Keratinocyte (primary cell): ENCODE measurements around the gene LGALS12. TPM values are rescaled to one million over a fixed set of nuclear protein-coding genes. Genes with fewer than 3 reads are reported as not detected.
A peak's percentile ranks its signal among the peaks of the same experiment; 100 is the strongest.
"Not testable (repeated sequence)": the region's sequence is repeated elsewhere in the genome, so short reads cannot be mapped to it uniquely, and the experiment has no call there.

Experiments used
- DNase-seq: peaks from one replicate; pipeline ENCODE4 v3.0.0-alpha.2; 2011; ENCODE audit warnings: low read depth, missing footprints, low spot score
- FAIRE-seq: peaks from 2 replicates; lab custom pipeline; 2011; peaks lifted over from hg19 to GRCh38; lab: Jason Lieb, UNC
- H2AFZ ChIP-seq: 2 replicates; pipeline ENCODE4 v1.6.0; 2012; ENCODE audit warnings: low read length, control low read depth, inconsistent platforms; ENCODE audit not compliant: control insufficient read depth
- H3K27ac ChIP-seq: 2 replicates; pipeline ENCODE4 v1.5.1; 2011; ENCODE audit warnings: low read length; ENCODE audit not compliant: control insufficient read depth, insufficient read depth
- H3K27me3 ChIP-seq: 3 replicates; pipeline ENCODE4 v1.6.0; 2011; ENCODE audit warnings: low read length; ENCODE audit not compliant: control insufficient read depth, insufficient read depth; ENCODE audit errors: extremely low read depth
- H3K36me3 ChIP-seq, 2 experiments: 2 replicates in 1 of 2; 3 replicates in 1 of 2; pipeline ENCODE4 v1.5.1; 2011; ENCODE audit warnings: low read length in 2 of 2, mild to moderate bottlenecking in 1 of 2; ENCODE audit not compliant: control insufficient read depth in 2 of 2, insufficient read depth in 2 of 2; ENCODE audit errors: extremely low read depth in 1 of 2
- H3K4me1 ChIP-seq: 3 replicates; pipeline ENCODE4 v1.5.1; 2011; ENCODE audit warnings: low read length; ENCODE audit not compliant: control insufficient read depth, insufficient read depth; ENCODE audit errors: extremely low read depth
- H3K4me2 ChIP-seq: 3 replicates; pipeline ENCODE4 v1.6.0; 2011; ENCODE audit warnings: low read depth, low read length; ENCODE audit not compliant: control insufficient read depth, insufficient read depth; ENCODE audit errors: extremely low read depth
- H3K4me3 ChIP-seq, 3 experiments: fragments of 200-600 bp in 1 of 3; sonication (generic) in 1 of 3; 2 replicates in 2 of 3; 3 replicates in 1 of 3; pipeline ENCODE4 v1.5.1; 2011 to 2016; ENCODE audit warnings: low read length in 3 of 3, mild to moderate bottlenecking in 3 of 3, control low read depth in 2 of 3, inconsistent platforms in 1 of 3, low read depth in 1 of 3, mixed read lengths in 1 of 3, mixed run types in 1 of 3, moderate library complexity in 1 of 3; ENCODE audit not compliant: control insufficient read depth in 2 of 3, insufficient read depth in 2 of 3; ENCODE audit errors: extremely low read depth in 1 of 3
- H3K79me2 ChIP-seq: 2 replicates; pipeline ENCODE4 v1.6.0; 2012; ENCODE audit warnings: low read length; ENCODE audit not compliant: control insufficient read depth, insufficient read depth
- H3K9ac ChIP-seq: 3 replicates; pipeline ENCODE4 v1.6.0; 2011; ENCODE audit warnings: low read length; ENCODE audit not compliant: control insufficient read depth, insufficient read depth; ENCODE audit errors: extremely low read depth
- H3K9me1 ChIP-seq: 3 replicates; pipeline ENCODE4 v1.6.0; 2011; ENCODE audit warnings: low read length; ENCODE audit not compliant: control insufficient read depth, insufficient read depth; ENCODE audit errors: extremely low read depth
- H3K9me3 ChIP-seq: 2 replicates; pipeline ENCODE4 v1.5.1; 2012; ENCODE audit warnings: low read depth, low read length; ENCODE audit not compliant: control insufficient read depth
- H4K20me1 ChIP-seq: 3 replicates; pipeline ENCODE4 v1.6.0; 2011; ENCODE audit warnings: low read length; ENCODE audit not compliant: control insufficient read depth, insufficient read depth; ENCODE audit errors: extremely low read depth
- EZH2 ChIP-seq: IDR thresholded peaks from one replicate; pipeline ENCODE4 v1.6.1; 2012; ENCODE audit warnings: inconsistent platforms, mild to moderate bottlenecking, low read length, moderate library complexity
- dilution Hi-C: fragments of 300-500 bp; cut with MboI; formaldehyde crosslinking; loops from one replicate; pipeline ENCODE4 v1.7.0; 2020; ENCODE audit warnings: low sequenced_read_pairs; ENCODE audit not compliant: extremely low pct_ligation_motif_present
- polyA plus RNA-seq, 5 experiments: library from polyadenylated mRNA; depleted of rRNA in 3 of 5; stranded (reverse) in 3 of 5; stranded (forward) in 1 of 5; unstranded in 1 of 5; fragments of >200 nt; gene quantifications; 1 replicate in 1 of 5; 2 replicates in 3 of 5; 3 replicates in 1 of 5; pipeline versions ENCODE4 v1.2.1 to v1.2.3, GENCODE V29; 2011 to 2012; ENCODE audit warnings: missing spikeins in 2 of 5, low read depth in 1 of 5, low replicate concordance in 1 of 5
- TF ChIP-seq, protein P1 (sequence below), 3 experiments: IDR thresholded peaks in 1 of 3; conservative IDR thresholded peaks in 1 of 3; optimal IDR thresholded peaks in 1 of 3; 2 replicates in 2 of 3; 3 replicates in 1 of 3; pipeline versions ENCODE3 to v1.5.1; 2011; ENCODE audit warnings: low read length in 3 of 3, mild to moderate bottlenecking in 3 of 3, moderate library complexity in 2 of 3, control low read depth in 1 of 3, inconsistent platforms in 1 of 3; ENCODE audit not compliant: insufficient read depth in 2 of 3; ENCODE audit errors: extremely low read depth in 1 of 3

Gene LGALS12
- polyA plus RNA-seq, 1 donor (not counting 4 experiments of a cell fraction or from before 2014, with no cell fraction given) = not detected

DNA sequence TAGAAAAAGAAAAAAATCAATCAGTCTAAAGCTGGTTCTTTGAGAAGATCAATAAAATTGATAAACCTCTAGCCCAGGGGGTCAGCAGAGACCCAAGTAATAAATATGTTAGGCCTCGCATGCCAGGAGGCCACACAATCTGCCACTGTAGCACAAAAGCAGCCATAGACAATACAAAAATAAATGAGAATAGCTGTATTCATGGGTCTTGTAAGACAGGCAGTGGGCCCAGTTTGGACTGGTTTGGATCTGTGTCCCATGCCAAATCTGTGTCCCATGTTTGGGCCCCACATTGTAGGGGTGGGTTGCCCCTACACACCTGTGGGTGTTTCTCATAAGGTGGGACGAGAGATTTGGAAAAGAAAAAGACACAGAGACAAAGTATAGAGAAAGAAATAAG is 24.1 kb downstream of the LGALS12 start:
- no peak for TF ChIP-seq EZH2
- TF ChIP-seq, protein P1, sequence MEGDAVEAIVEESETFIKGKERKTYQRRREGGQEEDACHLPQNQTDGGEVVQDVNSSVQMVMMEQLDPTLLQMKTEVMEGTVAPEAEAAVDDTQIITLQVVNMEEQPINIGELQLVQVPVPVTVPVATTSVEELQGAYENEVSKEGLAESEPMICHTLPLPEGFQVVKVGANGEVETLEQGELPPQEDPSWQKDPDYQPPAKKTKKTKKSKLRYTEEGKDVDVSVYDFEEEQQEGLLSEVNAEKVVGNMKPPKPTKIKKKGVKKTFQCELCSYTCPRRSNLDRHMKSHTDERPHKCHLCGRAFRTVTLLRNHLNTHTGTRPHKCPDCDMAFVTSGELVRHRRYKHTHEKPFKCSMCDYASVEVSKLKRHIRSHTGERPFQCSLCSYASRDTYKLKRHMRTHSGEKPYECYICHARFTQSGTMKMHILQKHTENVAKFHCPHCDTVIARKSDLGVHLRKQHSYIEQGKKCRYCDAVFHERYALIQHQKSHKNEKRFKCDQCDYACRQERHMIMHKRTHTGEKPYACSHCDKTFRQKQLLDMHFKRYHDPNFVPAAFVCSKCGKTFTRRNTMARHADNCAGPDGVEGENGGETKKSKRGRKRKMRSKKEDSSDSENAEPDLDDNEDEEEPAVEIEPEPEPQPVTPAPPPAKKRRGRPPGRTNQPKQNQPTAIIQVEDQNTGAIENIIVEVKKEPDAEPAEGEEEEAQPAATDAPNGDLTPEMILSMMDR (optimal IDR thresholded peaks at IDR 0.05 in 1 of 3, IDR thresholded peaks at IDR 0.05 in 1 of 3, conservative IDR thresholded peaks at IDR 0.05 in 1 of 3; ENCODE audit: extremely low read depth in 1 of 3, insufficient read depth in 2 of 3, low read length in 3 of 3) = no peak
- Histone ChIP-seq H3K9ac (no peak overlapping the region), H2AFZ (no peak overlapping the region), H3K79me2 (no peaks in the 10 kb centered on the region), H3K36me3 (no peaks in the 10 kb centered on the region), H3K4me2 (no peak overlapping the region), H4K20me1 (no peaks in the 10 kb centered on the region), H3K4me1 (peaks cover 19% of the 10 kb centered on the region), H3K9me1 (no peaks in the 10 kb centered on the region), H3K27me3 (no peaks in the 10 kb centered on the region), H3K4me3 (no peak overlapping the region), H3K27ac (no peak overlapping the region), H3K9me3 (no peaks in the 10 kb centered on the region)
- FAIRE-seq (no peak), DNase-seq (no peak)
- dilution Hi-C loops = no loop called here

DNA sequence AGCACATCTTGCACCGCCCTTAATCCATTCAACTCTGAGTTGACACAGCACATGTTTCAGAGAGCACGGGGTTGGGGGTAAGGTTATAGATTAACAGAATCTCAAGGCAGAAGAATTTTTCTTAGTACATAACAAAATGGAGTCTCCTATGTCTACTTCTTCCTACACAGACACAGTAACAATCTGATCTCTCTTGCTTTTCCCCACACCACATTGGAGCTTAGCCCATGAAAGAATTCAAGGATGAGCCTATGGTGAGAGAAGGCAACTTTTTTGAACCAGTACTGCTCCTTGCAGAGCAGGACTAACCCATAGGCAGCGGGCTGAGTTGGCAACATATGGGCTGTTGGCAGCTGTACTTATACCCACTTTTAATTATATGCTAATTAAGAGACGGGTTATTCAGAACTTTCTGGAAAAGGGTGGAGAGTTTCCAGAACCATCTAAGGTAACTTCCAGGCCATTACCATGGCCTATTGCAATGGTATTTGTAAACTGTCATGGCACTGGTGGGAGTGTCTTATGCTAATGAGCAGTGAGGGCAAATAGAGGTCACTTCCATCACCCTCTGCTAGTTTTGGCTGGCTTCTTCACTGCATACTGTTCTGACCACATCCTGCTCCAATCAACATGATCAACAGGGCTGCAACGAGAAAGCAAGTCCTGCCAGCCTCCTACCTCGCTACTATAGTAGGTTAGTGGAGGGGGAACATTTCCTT is 25.3 kb downstream of the LGALS12 start:
- H3K4me2 ChIP-seq = peak overlapping the region; percentile 51

DNA sequence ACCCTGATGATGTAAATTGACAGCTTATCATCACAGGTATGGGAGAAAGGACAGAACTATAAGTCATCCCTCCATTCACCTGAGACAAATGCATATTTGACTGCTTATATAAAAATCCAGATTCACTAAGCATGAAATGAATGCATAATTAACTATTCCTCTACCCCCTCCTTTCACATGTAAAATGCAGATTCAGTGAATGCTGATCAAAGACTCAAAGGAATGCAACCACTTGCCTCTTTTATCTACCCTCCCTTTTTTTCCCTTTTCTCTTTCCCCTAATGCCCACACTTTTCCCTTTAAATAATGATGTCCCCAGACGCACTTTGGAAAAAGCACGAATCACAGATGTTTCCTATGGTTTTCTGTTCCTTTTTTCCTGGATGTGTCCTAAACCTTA is 26.2 kb downstream of the LGALS12 start:
- Histone ChIP-seq H3K27ac (no peak overlapping the region), H3K4me3 (no peak overlapping the region), H3K27me3 (no peaks in the 10 kb centered on the region), H4K20me1 (no peaks in the 10 kb centered on the region), H3K36me3 (no peaks in the 10 kb centered on the region), H3K9me3 (no peaks in the 10 kb centered on the region), H3K4me1 (peaks cover 26% of the 10 kb centered on the region), H3K9me1 (no peaks in the 10 kb centered on the region), H3K4me2 (no peak overlapping the region), H3K9ac (no peak overlapping the region), H2AFZ (no peak overlapping the region), H3K79me2 (no peaks in the 10 kb centered on the region)
- no peak for FAIRE-seq
- TF ChIP-seq EZH2 = no peak
- TF ChIP-seq, protein P1 (optimal IDR thresholded peaks at IDR 0.05 in 1 of 3, IDR thresholded peaks at IDR 0.05 in 1 of 3, conservative IDR thresholded peaks at IDR 0.05 in 1 of 3; ENCODE audit: extremely low read depth in 1 of 3, insufficient read depth in 2 of 3, low read length in 3 of 3) = no peak
- dilution Hi-C loops = no loop called here
- DNase-seq = no peak

More for the DNA sequence above, 25.3 kb downstream of the LGALS12 start:
- H4K20me1 ChIP-seq, dilution Hi-C loops, H3K79me2 ChIP-seq, H3K9me3 ChIP-seq, H3K4me3 ChIP-seq, H3K27ac ChIP-seq, H2AFZ ChIP-seq, H3K27me3 ChIP-seq, H3K36me3 ChIP-seq, H3K9ac ChIP-seq, H3K9me1 ChIP-seq: not testable (repeated sequence)
- H3K4me1 ChIP-seq = peaks cover 19% of the 10 kb centered on the region
- FAIRE-seq (peak; percentile 20), DNase-seq (peak; percentile 17)
